Stomach (tissue), 4 donors: ENCODE data around the gene GAS1.

Experiments used
- CTCF ChIP-seq, 7 experiments: fragments of 450-650 bp in 4 of 7; fragments of 200-600 bp in 3 of 7; sonication (generic) in 3 of 7; IDR thresholded peaks; one replicate each; pipeline ENCODE4 v1.5.1; 2016 to 2019; ENCODE audit warnings: antibody characterized with exemption in 7 of 7, control low read depth in 2 of 7, mild to moderate bottlenecking in 1 of 7
- EP300 ChIP-seq: sonication (generic); formaldehyde crosslinking; IDR thresholded peaks from one replicate; pipeline ENCODE4 v1.6.1; 2017; ENCODE audit warnings: antibody characterized with exemption
- POLR2A ChIP-seq, 4 donors: fragments of 450-650 bp; IDR thresholded peaks; one replicate each; pipeline ENCODE4 v1.6.1; 2016; ENCODE audit warnings: antibody characterized with exemption in 4 of 4, control low read depth in 2 of 4, mild to moderate bottlenecking in 1 of 4, moderate library complexity in 1 of 4

- no peak for TF ChIP-seq CTCF (IDR thresholded peaks at IDR 0.05)
- no peak for TF ChIP-seq EP300
- TF ChIP-seq POLR2A (IDR thresholded peaks at IDR 0.05): no peak
These were observed 30.0 kb upstream of the GAS1 start for GRCh38 chr9:86977205-86977835.
